Body of pancreas (tissue), 4 donors: ENCODE measurements around the gene SMIM3. TPM values are rescaled to one million over a fixed set of nuclear protein-coding genes. Genes with fewer than 3 reads are reported as not detected.

Experiments
- ATAC-seq: fragments of 150-250 bp; one replicate; pipeline ENCODE4 v1.9.1; 2016
- DNase-seq, 4 donors: peaks; one replicate each; pipeline ENCODE4 v3.0.0-alpha.2; 2019
- H3K27ac ChIP-seq, 4 donors: fragments of 200-600 bp; sonication (generic); 1 replicate in 3 of 4; 2 replicates in 1 of 4; pipeline versions ENCODE4 v1.5.1 to v1.6.1; 2016 to 2019; ENCODE audit warnings: mild to moderate bottlenecking in 1 of 4, mixed read lengths in 1 of 4, moderate library complexity in 1 of 4
- H3K27me3 ChIP-seq, 2 donors: fragments of 200-600 bp; sonication (generic); one replicate each; pipeline ENCODE4 v1.6.0; 2016; ENCODE audit warnings: mild to moderate bottlenecking in 1 of 2
- H3K36me3 ChIP-seq, 2 donors: fragments of 200-600 bp; sonication (generic); replicated peaks in 1 of 2; 2 replicates each; pipeline ENCODE4 v1.5.1; 2016; ENCODE audit warnings: low read depth in 2 of 2; ENCODE audit not compliant: insufficient read depth in 1 of 2
- H3K4me1 ChIP-seq: fragments of 200-600 bp; sonication (generic); one replicate; pipeline ENCODE4 v1.6.0; 2016
- H3K4me3 ChIP-seq, 2 donors: fragments of 200-600 bp; sonication (generic); 1 replicate in 1 of 2; 2 replicates in 1 of 2; pipeline ENCODE4 v1.5.1; 2016 to 2019
- H3K9me3 ChIP-seq, 3 donors: fragments of 200-600 bp; sonication (generic); 1 replicate in 2 of 3; 2 replicates in 1 of 3; pipeline ENCODE4 v1.5.1; 2016
- CTCF ChIP-seq, 7 experiments: fragments of 450-650 bp in 4 of 7; fragments of 200-600 bp in 3 of 7; sonication (generic) in 3 of 7; IDR thresholded peaks; one replicate each; pipeline ENCODE4 v1.5.1; 2016 to 2019; ENCODE audit warnings: antibody characterized with exemption in 7 of 7
- POLR2A ChIP-seq, 3 donors: fragments of 450-650 bp; IDR thresholded peaks; one replicate each; pipeline ENCODE4 v1.6.1; 2016; ENCODE audit warnings: antibody characterized with exemption in 3 of 3, mild to moderate bottlenecking in 2 of 3
- WGBS, 2 donors: methylation state at CpG; one replicate each; pipeline ENCODE4 v1.1.5; 2017; 5-methylcytosine and 5-hydroxymethylcytosine counted together
- intact Hi-C: fragments of 100-400 bp; cut with DNase I; formaldehyde crosslinking; loops from one replicate; pipeline ENCODE4 v1.15.1; 2023
- total RNA-seq, 2 donors: library from RNA; depleted of rRNA; stranded (reverse); fragments of >200 nt; gene quantifications; one replicate each; pipeline ENCODE4 v1.1.0, GENCODE V29; 2016

Gene SMIM3
- total RNA-seq, 2 donors from 2014 or later: 40.2 to 51.6 TPM

DNA sequence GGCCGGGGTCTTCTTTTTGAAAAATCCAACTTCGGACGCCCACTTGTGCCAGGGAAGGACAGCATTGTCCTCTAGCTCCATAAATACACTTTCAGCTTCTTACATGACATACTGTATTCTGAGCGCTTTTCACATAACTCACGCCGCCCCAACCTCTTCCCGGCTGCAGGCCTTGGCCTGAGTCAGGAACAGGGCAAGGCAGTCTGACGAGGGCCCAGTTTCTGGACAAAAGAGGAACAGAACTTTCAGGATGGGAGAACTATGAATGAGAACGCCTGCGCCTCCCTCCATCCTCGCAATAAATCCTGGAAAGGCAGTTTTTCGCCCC, 20.4 kb upstream of the SMIM3 start:
- ATAC-seq (peak; percentile 19), DNase-seq (no peak)
- Histone ChIP-seq H3K27me3 (no peaks in the 10 kb centered on the region), H3K4me3 (peak overlapping the region; percentile 18 to 71), H3K36me3 (peaks cover 0 to 3% of the 10 kb centered on the region in 2 donors), H3K9me3 (no peaks in the 10 kb centered on the region), H3K27ac (peak overlapping the region; percentile 83 to 97 (median 96)), H3K4me1 (peaks cover 45% of the 10 kb centered on the region)
- 1 to 2% methylated on average over 12 of the region's 12 CpGs for WGBS, 2 donors
- intact Hi-C loops: no loop called here
- TF ChIP-seq POLR2A (IDR thresholded peaks at IDR 0.05) (no peak), CTCF (IDR thresholded peaks at IDR 0.05) (no peak)

DNA sequence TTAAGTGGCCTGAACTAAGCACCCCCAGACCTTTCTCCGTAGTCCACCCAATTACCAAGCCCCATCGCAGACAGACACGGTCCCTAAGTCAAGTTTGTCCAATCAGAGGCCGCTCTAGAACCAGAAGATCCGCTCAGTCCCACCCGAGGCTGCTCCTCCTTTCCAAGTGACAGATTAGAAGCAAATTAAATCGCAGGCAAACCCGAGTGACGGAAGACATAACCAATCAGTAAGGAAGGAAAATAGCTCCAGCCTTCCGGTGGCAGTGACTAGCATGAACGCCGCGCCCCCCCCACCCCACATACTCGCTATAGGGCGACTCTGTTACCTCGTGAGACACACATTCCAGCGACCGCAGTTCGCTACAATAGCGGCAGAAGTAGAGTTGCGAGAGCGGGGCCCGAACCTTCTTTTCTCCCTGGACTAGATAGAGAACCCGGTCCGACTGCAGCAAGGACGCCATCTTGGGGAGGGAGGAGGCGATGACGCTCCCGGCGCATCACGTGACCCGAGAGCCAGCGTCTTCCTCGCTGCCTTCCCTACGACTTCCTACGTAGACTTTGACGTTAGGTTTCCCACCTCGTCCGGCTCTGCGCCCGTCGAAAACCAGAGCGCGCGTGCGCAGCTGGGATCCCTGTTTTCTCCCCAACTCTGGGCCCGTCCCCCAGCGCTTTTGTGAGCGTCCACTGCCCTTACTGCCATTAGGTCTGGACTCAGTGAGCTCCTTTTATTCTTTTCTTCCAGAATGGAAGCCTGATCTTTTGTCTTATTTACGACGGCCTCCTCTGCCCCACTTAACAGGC, 19.8 kb upstream of the SMIM3 start, which contains the start of gene DCTN4:
TSS of gene DCTN4 (minus strand) at position 487 of the 803 bp plus-strand sequence. CDS start at position 463, 24 bp downstream.
- ATAC-seq (peak; percentile 96), DNase-seq (peak; percentile 95 to 98 (median 95))
- Histone ChIP-seq H3K27ac (peak within 1 kb of the TSS; percentile 83 to 97 (median 96)), H3K9me3 (no peaks in the 10 kb centered on the region), H3K4me1 (peaks cover 45% of the 10 kb centered on the region), H3K4me3 (peak within 1 kb of the TSS; percentile 18 to 71), H3K36me3 (peaks cover 0 to 3% of the 10 kb centered on the region in 2 donors), H3K27me3 (no peaks in the 10 kb centered on the region)
- intact Hi-C loops: no loop called here
- peak in 1 of 7 experiments; percentile 3 for TF ChIP-seq CTCF (IDR thresholded peaks at IDR 0.05)
- TF ChIP-seq POLR2A (IDR thresholded peaks at IDR 0.05): peak in 2 of 3 donors; percentile 63 to 75
- 1% methylated on average over 33 to 51 of the region's 51 CpGs for WGBS, 2 donors

GRCh38 chr5:150759334-150759583, 19.3 kb upstream of the SMIM3 start:
- ATAC-seq (no peak), DNase-seq (no peak)
- H3K4me1 ChIP-seq: peaks cover 41% of the 10 kb centered on the region
- peak overlapping the region; percentile 83 to 97 (median 96) for H3K27ac ChIP-seq
- intact Hi-C loops: no loop called here
- 36 to 43% methylated on average over 4 of the region's 4 CpGs for WGBS, 2 donors
- H3K36me3 ChIP-seq: peaks cover 0 to 3% of the 10 kb centered on the region in 2 donors
- H3K4me3 ChIP-seq: no peak overlapping the region
- no peaks in the 10 kb centered on the region for H3K9me3 ChIP-seq
- TF ChIP-seq POLR2A (IDR thresholded peaks at IDR 0.05): no peak
- no peak for TF ChIP-seq CTCF (IDR thresholded peaks at IDR 0.05)
- H3K27me3 ChIP-seq: no peaks in the 10 kb centered on the region

DNA sequence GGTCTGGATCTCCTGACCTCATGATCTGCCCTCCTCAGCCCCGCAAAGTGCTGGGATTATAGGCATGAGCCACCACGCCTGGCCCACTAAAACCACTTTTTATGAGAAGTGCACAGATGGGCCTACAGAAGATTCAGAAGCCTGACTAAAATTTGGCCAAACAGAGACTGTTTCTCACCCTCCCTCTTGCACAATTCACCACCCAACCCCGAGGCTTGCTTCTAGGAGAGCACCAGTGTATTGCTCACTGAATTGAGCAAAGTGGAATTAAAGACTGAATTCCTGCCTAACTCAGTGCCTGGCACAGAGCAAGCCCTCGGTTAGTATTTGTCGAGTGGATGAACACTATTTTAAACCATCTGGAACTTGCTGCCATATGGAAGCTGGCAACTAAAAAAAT, 16.3 kb upstream of the SMIM3 start:
- TF ChIP-seq CTCF (IDR thresholded peaks at IDR 0.05) (no peak), POLR2A (IDR thresholded peaks at IDR 0.05) (no peak)
- intact Hi-C loops: no loop called here
- Histone ChIP-seq H3K4me1 (peaks cover 19% of the 10 kb centered on the region), H3K4me3 (no peak overlapping the region), H3K27ac (peak overlapping the region in 1 of 4 donors; percentile 57), H3K27me3 (no peaks in the 10 kb centered on the region), H3K36me3 (no peaks in the 10 kb centered on the region), H3K9me3 (no peaks in the 10 kb centered on the region)
- ATAC-seq: no peak
- WGBS, 2 donors: 77 to 94% methylated on average over 5 of the region's 5 CpGs
- no peak for DNase-seq
